GM12872 (cell line): ENCODE measurements around the gene TPCN1.

Experiments
- CTCF ChIP-seq: IDR thresholded peaks from 3 replicates; pipeline ENCODE4 v1.5.1; 2011; ENCODE audit warnings: low read depth, mild to moderate bottlenecking, low read length, moderate library complexity; ENCODE audit not compliant: insufficient read depth

The TPCN1 gene

DNA sequence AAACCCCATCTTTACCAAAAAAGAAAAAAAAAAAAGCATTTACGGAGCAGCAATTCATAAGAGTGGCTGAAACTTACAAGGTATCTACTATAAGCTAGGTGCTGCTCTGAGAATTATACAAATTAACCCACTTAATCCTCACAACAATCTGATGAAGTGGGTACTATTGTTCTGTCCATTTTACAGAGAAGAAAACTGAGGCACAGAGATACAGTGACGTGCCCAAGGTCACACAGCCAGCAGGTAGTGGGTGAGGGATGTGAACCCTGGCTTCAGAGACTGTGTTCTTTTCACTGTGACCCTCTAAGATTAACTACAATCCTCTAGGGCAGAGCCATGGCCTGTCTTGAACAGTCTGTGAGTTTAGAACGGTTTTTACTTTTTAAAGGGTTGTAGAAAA is 39.3 kb upstream of the TPCN1 start:
- TF ChIP-seq CTCF: no peak

DNA sequence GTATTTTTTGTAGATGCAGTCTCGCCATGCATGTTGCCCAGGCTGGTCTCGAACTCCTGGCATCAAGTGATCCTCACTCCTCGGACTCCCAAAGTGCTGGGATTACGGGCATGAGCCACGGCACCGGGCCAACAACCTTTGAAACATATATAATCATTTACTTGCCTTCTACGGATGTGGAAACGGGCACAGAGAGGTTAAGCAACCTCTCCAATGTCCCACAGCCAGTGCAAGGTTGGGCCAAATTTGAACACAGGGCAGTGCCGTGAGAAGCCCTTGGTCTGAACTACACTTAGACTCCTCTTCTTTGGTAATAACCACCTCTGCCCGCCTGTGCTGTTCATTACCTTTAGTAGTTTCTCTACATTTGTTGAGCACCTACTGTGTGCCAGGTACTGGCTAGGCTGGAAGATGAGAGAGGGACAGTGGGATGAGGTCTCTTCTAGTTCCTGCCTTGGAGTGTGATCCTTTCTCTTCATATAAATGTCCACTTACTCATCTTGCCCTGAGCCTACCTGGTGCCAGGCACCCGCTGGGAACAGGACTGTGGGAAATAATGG is 38.2 kb upstream of the TPCN1 start:
- no peak for TF ChIP-seq CTCF

GRCh38 chr12:113184098-113184899 is 37.0 kb upstream of the TPCN1 start:
- no peak for TF ChIP-seq CTCF

DNA sequence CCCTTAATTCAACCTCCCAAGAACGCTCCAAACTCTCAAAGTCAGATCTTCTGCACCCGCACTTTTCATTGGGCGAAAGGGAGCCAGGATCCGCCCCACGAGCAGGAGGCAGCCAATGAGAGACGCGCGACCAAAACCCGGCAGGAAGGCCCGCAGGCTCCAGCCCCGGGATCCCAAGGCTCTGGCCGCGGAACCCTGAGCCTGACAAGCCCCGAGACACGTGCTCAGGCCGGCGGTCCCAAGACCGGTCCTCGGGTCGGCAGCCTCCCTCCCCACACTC is 36.4 kb upstream of the TPCN1 start:
- TF ChIP-seq CTCF: no peak

- no peak for TF ChIP-seq CTCF
These were observed 35.9 kb upstream of the TPCN1 start, which contains the start of the genes DDX54 and RITA1 for GRCh38 chr12:113185180-113186032. TSS of gene DDX54 (minus strand) at chr12:113185478. CDS start at chr12:113185451, 27 bp downstream. TSS of gene RITA1 (plus strand) at chr12:113185721. CDS start at chr12:113186747, 1,026 bp downstream.

DNA sequence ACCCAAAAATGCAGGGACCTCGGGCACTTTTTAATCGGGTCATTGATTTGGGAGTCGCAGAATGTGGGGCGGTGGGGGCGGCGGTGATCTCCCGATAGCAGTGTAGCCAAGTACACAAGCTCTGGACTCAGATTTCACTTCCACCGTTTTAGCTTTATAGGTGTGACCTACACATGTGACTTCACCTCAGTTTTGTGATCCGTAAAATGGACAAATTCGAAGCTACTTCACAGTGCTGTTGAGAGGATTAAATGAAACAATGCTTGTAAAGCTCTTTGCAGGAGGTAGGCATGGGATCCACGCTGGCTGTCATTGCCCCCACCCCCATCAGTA is 35.3 kb upstream of the TPCN1 start:
- no peak for TF ChIP-seq CTCF

GRCh38 chr12:113186666-113187325 is 34.5 kb upstream of the TPCN1 start:
- TF ChIP-seq CTCF: no peak
